B cell (primary cell): ENCODE data around the gene UBR7. TPM values are rescaled to one million over a fixed set of nuclear protein-coding genes. Genes with fewer than 3 reads are reported as not detected.
A peak's percentile ranks its signal among the peaks of the same experiment; 100 is the strongest.

Experiments
- ATAC-seq: fragments of 200-7000 bp; cut with Tn5 transposase; one replicate; pipeline ENCODE4 v1.10.0; 2021; ENCODE audit warnings: low read depth, mild to moderate bottlenecking, moderate number of reproducible peaks, moderate library complexity
- CTCF ChIA-PET: fragments of 350-600 bp; sonication (Branson Sonifier 250); formaldehyde crosslinking; loops from one replicate; lab custom pipeline; 2021; ENCODE audit warnings: antibody characterized with exemption, inconsistent platforms; lab: Charles Lee
- POLR2A ChIA-PET: fragments of 350-600 bp; sonication (Branson Sonifier 250); formaldehyde crosslinking; loops from one replicate; lab custom pipeline; 2021; ENCODE audit warnings: antibody characterized with exemption; lab: Charles Lee
- DNase-seq: peaks from one replicate; pipeline ENCODE4 v3.0.0; 2013
- H2AFZ ChIP-seq: 2 replicates; pipeline ENCODE4 v1.6.1; 2012; ENCODE audit warnings: mild to moderate bottlenecking, low read depth, low read length; ENCODE audit not compliant: insufficient read depth, poor library complexity, severe bottlenecking
- H3K27ac ChIP-seq, 2 donors: 1 replicate in 1 of 2; 2 replicates in 1 of 2; pipeline ENCODE4 v1.5.1; 2012 to 2013; ENCODE audit warnings: low read length in 2 of 2, mild to moderate bottlenecking in 2 of 2, moderate library complexity in 1 of 2
- H3K27me3 ChIP-seq, 4 experiments: fragments of 200-600 bp in 1 of 4; sonication (generic) in 1 of 4; replicated peaks in 1 of 4; 1 replicate in 2 of 4; 2 replicates in 2 of 4; pipeline versions ENCODE4 v1.6.1 to v1.7.0; 2013 to 2016; ENCODE audit warnings: low read length in 3 of 4, mild to moderate bottlenecking in 2 of 4, mixed read lengths in 1 of 4, moderate library complexity in 1 of 4; ENCODE audit not compliant: insufficient read depth in 4 of 4, control insufficient read depth in 3 of 4; ENCODE audit errors: control extremely low read depth in 1 of 4
- H3K36me3 ChIP-seq, 2 experiments: replicated peaks in 1 of 2; 1 replicate in 1 of 2; 2 replicates in 1 of 2; pipeline versions ENCODE4 v1.6.1 to v1.7.1; 2013; ENCODE audit warnings: low read length in 1 of 2; ENCODE audit not compliant: insufficient read depth in 2 of 2, control insufficient read depth in 1 of 2; ENCODE audit errors: control extremely low read depth in 1 of 2, extremely low read depth in 1 of 2
- H3K4me1 ChIP-seq, 2 donors: fragments of 200-600 bp in 1 of 2; sonication (generic) in 1 of 2; 1 replicate in 1 of 2; 2 replicates in 1 of 2; pipeline versions ENCODE4 v1.5.1 to v1.6.1; 2013 to 2017; ENCODE audit warnings: low read length in 2 of 2; ENCODE audit not compliant: control insufficient read depth in 2 of 2, insufficient read depth in 2 of 2
- H3K4me2 ChIP-seq: replicated peaks from 2 replicates; pipeline ENCODE3; 2012; ENCODE audit warnings: mild to moderate bottlenecking, low read depth, low read length; ENCODE audit not compliant: poor library complexity, severe bottlenecking
- H3K4me3 ChIP-seq, 5 experiments: fragments of 200-600 bp in 1 of 5; sonication (generic) in 1 of 5; 1 replicate in 3 of 5; 2 replicates in 2 of 5; pipeline versions ENCODE4 v1.5.1 to v1.7.0; 2011 to 2016; ENCODE audit warnings: low read length in 4 of 5, mild to moderate bottlenecking in 4 of 5, low read depth in 2 of 5, control low read depth in 1 of 5, moderate library complexity in 1 of 5; ENCODE audit not compliant: insufficient read depth in 1 of 5; ENCODE audit errors: control extremely low read depth in 1 of 5, extremely low read depth in 1 of 5
- H3K79me2 ChIP-seq: fragments of 200-600 bp; sonication (generic); one replicate; pipeline ENCODE4 v1.6.0; 2016; ENCODE audit warnings: low read length; ENCODE audit not compliant: control insufficient read depth, insufficient read depth
- H3K9ac ChIP-seq: fragments of 200-600 bp; sonication (generic); 2 replicates; pipeline ENCODE4 v1.6.1; 2017; ENCODE audit warnings: mild to moderate bottlenecking, low read length, moderate library complexity
- H3K9me3 ChIP-seq, 3 donors: one replicate each; pipeline versions ENCODE4 v1.6.1 to v1.7.1; 2013; ENCODE audit warnings: low read length in 2 of 3; ENCODE audit not compliant: control insufficient read depth in 2 of 3, insufficient read depth in 1 of 3; ENCODE audit errors: control extremely low read depth in 1 of 3
- H4K20me1 ChIP-seq: 2 replicates; pipeline ENCODE4 v1.6.0; 2012; ENCODE audit warnings: mild to moderate bottlenecking, low read length; ENCODE audit not compliant: insufficient read depth, control insufficient read depth, poor library complexity, severe bottlenecking
- H3K27ac Mint-ChIP-seq: one replicate; pipeline ENCODE4 v1.8.0; 2021; ENCODE audit warnings: mixed read lengths
- H3K27me3 Mint-ChIP-seq: one replicate; pipeline ENCODE4 v1.8.0; 2021; ENCODE audit warnings: mixed read lengths
- H3K4me1 Mint-ChIP-seq: one replicate; pipeline ENCODE4 v1.8.0; 2021; ENCODE audit warnings: mixed read lengths
- H3K4me3 Mint-ChIP-seq: one replicate; pipeline ENCODE4 v1.8.0; 2021; ENCODE audit warnings: mixed read lengths
- H3K9me3 Mint-ChIP-seq: one replicate; pipeline ENCODE4 v1.8.0; 2022; ENCODE audit warnings: mixed read lengths; ENCODE audit not compliant: insufficient read depth
- CTCF ChIP-seq: fragments of 200-600 bp; IDR thresholded peaks from one replicate; pipeline ENCODE4 v1.8.0; 2022; ENCODE audit warnings: antibody characterized with exemption, mild to moderate bottlenecking
- EZH2 ChIP-seq: IDR thresholded peaks from 2 replicates; pipeline ENCODE4 v1.6.1; 2012; ENCODE audit warnings: borderline replicate concordance, low read depth, mild to moderate bottlenecking, moderate library complexity, low read length; ENCODE audit not compliant: insufficient read depth, poor library complexity, severe bottlenecking
- WGBS: methylation state at CpG from one replicate; pipeline ENCODE4 v1.1.5; 2013; ENCODE audit warnings: missing lambda C conversion rate; ENCODE audit not compliant: insufficient coverage; 5-methylcytosine and 5-hydroxymethylcytosine counted together
- intact Hi-C: fragments of 100-400 bp; cut with micrococcal nuclease; formaldehyde crosslinking; loops from one replicate; pipeline ENCODE4 v1.10.0; 2022
- polyA plus RNA-seq: library from polyadenylated mRNA; depleted of rRNA; stranded (reverse); fragments of >200 nt; gene quantifications from 2 replicates; pipeline ENCODE4 v1.2.3, GENCODE V29; 2012
- total RNA-seq, 2 donors: library from RNA; stranded (reverse); fragments of 120-200 nt in 1 of 2; gene quantifications; 1 replicate in 1 of 2; 2 replicates in 1 of 2; pipeline versions ENCODE4 v1.2.3 to v1.2.4, GENCODE V29; 2013 to 2022

Gene UBR7
- total and polyA plus RNA-seq, 2 donors (not counting 1 experiment from before 2014, with no cell fraction given): 11.3 to 17.3 TPM

GRCh38 chr14:93207468-93208308 lies 632 bp downstream of the UBR7 start:
- peak overlapping the region; percentile 99 for H2AFZ ChIP-seq
- no peak for TF ChIP-seq EZH2
- TF ChIP-seq CTCF: peak; percentile 24

More at GRCh38 chr14:93207468-93208308, 632 bp downstream of the UBR7 start:
- Histone ChIP-seq H3K36me3 (peaks cover 2 to 3% of the 10 kb centered on the region in 2 experiments), H3K4me1 (peaks cover 28 to 46% of the 10 kb centered on the region in 2 donors), H3K4me3 (peak overlapping the region; percentile 2 to 97 (median 94)), H3K9ac (peak overlapping the region; percentile 95), H3K79me2 (peaks cover 50% of the 10 kb centered on the region), H3K27me3 (no peaks in the 10 kb centered on the region), H3K9me3 (no peaks in the 10 kb centered on the region), H3K4me2 (peak overlapping the region; percentile 85), H4K20me1 (no peaks in the 10 kb centered on the region), H3K27ac (peak overlapping the region; percentile 64 to 84)
- WGBS: under 1% methylated on average over 16 of the region's 23 CpGs
- peak overlapping the region; percentile 97 for H3K4me3 Mint-ChIP-seq
- ATAC-seq (peak; percentile 39), DNase-seq (peak; percentile 29)
- H3K9me3 Mint-ChIP-seq: no peaks in the 10 kb centered on the region
- CTCF ChIA-PET: interaction anchor here (0.6 to 2.8 kb wide), 18 partner anchors 9 to 1085 kb away, joined by 3 to 14 read pairs (median 4); partner anchors contain the start of genes LYSET and MOAP1
- no peaks in the 10 kb centered on the region for H3K27me3 Mint-ChIP-seq
- POLR2A ChIA-PET: interaction anchor here (1.1 to 2.9 kb wide), 2 partner anchors 12 to 23 kb away, joined by 3 to 11 read pairs; partner anchors contain the start of genes LYSET and MOAP1
- peaks cover 61% of the 10 kb centered on the region for H3K4me1 Mint-ChIP-seq
- peak overlapping the region; percentile 91 for H3K27ac Mint-ChIP-seq
- intact Hi-C loops: loop anchor here (1.0 to 10.0 kb wide), 9 partner anchors 22 to 1101 kb away; partner anchors contain the start of genes ATXN3, BTBD7, ITPK1 and LYSET
